H1 (cell line): Measurements from ENCODE around the gene SHC3. TPM values are rescaled to one million over a fixed set of nuclear protein-coding genes. Genes with fewer than 3 reads are reported as not detected.

ENCODE experiments used
- CTCF ChIA-PET: fragments of 300-600 bp; sonication (Branson Sonifier 250); formaldehyde crosslinking; loops from one replicate; lab custom pipeline; 2021; ENCODE audit not compliant: partially characterized antibody; lab: Charles Lee
- POLR2A ChIA-PET: fragments of 300-600 bp; sonication (Branson Sonifier 250); formaldehyde crosslinking; loops from one replicate; lab custom pipeline; 2021; ENCODE audit warnings: inconsistent platforms; ENCODE audit not compliant: partially characterized antibody; lab: Charles Lee
- DNase-seq, 2 experiments: peaks; one replicate each; pipeline versions ENCODE4 v3.0.0 to v3.0.0-alpha.2; 2010 to 2022; ENCODE audit warnings: low spot score in 2 of 2, low read depth in 1 of 2, mixed read lengths in 1 of 2
- FAIRE-seq: peaks from 2 replicates; lab custom pipeline; 2011; peaks lifted over from hg19 to GRCh38; lab: Jason Lieb, UNC
- H2AFZ ChIP-seq: 2 replicates; pipeline ENCODE4 v1.8.1; 2012; ENCODE audit warnings: low read length, inconsistent platforms
- H2AK5ac ChIP-seq: 2 replicates; pipeline ENCODE4 v1.6.1; 2013; ENCODE audit warnings: low read depth, low read length
- H2BK120ac ChIP-seq: replicated peaks from 2 replicates; pipeline ENCODE3; 2013; ENCODE audit warnings: low read depth, low read length, inconsistent platforms
- H2BK12ac ChIP-seq: 2 replicates; pipeline ENCODE4 v1.6.1; 2013; ENCODE audit warnings: low read depth, low read length
- H2BK15ac ChIP-seq: 2 replicates; pipeline ENCODE4 v1.6.1; 2013; ENCODE audit warnings: low read length
- H2BK20ac ChIP-seq: 2 replicates; pipeline ENCODE4 v1.6.1; 2013; ENCODE audit warnings: low read length
- H2BK5ac ChIP-seq: 2 replicates; pipeline ENCODE4 v1.6.1; 2013; ENCODE audit warnings: low read depth, low read length
- H3K14ac ChIP-seq: 2 replicates; pipeline ENCODE4 v1.6.1; 2013; ENCODE audit warnings: inconsistent platforms; ENCODE audit not compliant: insufficient read length
- H3K18ac ChIP-seq: 2 replicates; pipeline ENCODE4 v1.6.1; 2013; ENCODE audit warnings: low read length; ENCODE audit errors: extremely low read depth
- H3K23ac ChIP-seq: 2 replicates; pipeline ENCODE4 v1.6.1; 2013; ENCODE audit warnings: inconsistent platforms; ENCODE audit not compliant: insufficient read length
- H3K23me2 ChIP-seq: 2 replicates; pipeline ENCODE4 v1.6.1; 2013; ENCODE audit warnings: low read depth, low read length
- H3K27ac ChIP-seq: 2 replicates; pipeline ENCODE4 v1.6.1; 2011; ENCODE audit warnings: low read depth, low read length, inconsistent platforms
- H3K27me3 ChIP-seq, 4 experiments: replicated peaks in 1 of 4; 1 replicate in 1 of 4; 2 replicates in 3 of 4; pipeline versions ENCODE4 v1.6.1 to v1.8.1; 2011 to 2013; ENCODE audit warnings: low read length in 3 of 4, mild to moderate bottlenecking in 3 of 4, inconsistent platforms in 2 of 4, mixed read lengths in 2 of 4, moderate library complexity in 1 of 4; ENCODE audit not compliant: control insufficient read depth in 3 of 4, insufficient read depth in 3 of 4; ENCODE audit errors: extremely low read depth in 1 of 4
- H3K36me3 ChIP-seq, 4 experiments: 2 replicates each; pipeline versions ENCODE4 v1.6.1 to v1.8.1; 2011 to 2013; ENCODE audit warnings: mild to moderate bottlenecking in 4 of 4, low read length in 3 of 4, moderate library complexity in 2 of 4, control low read depth in 1 of 4, inconsistent platforms in 1 of 4; ENCODE audit not compliant: insufficient read depth in 4 of 4, control insufficient read depth in 2 of 4
- H3K4ac ChIP-seq: replicated peaks from 2 replicates; pipeline ENCODE3; 2013; ENCODE audit warnings: low read length, low read depth, mixed read lengths, inconsistent platforms; ENCODE audit not compliant: insufficient read length
- H3K4me1 ChIP-seq, 4 experiments: replicated peaks in 1 of 4; 1 replicate in 1 of 4; 2 replicates in 3 of 4; pipeline versions ENCODE4 v1.6.1 to v1.8.1; 2011 to 2013; ENCODE audit warnings: low read length in 3 of 4, inconsistent platforms in 2 of 4, mixed read lengths in 1 of 4; ENCODE audit not compliant: insufficient read depth in 4 of 4, control insufficient read depth in 3 of 4
- H3K4me2 ChIP-seq, 2 experiments: 2 replicates each; pipeline versions ENCODE4 v1.6.1 to v1.8.1; 2011 to 2013; ENCODE audit warnings: low read depth in 2 of 2, low read length in 2 of 2, control low read depth in 1 of 2, inconsistent platforms in 1 of 2, mild to moderate bottlenecking in 1 of 2; ENCODE audit not compliant: insufficient read depth in 1 of 2
- H3K4me3 ChIP-seq, 4 experiments: fragments of 200-600, 300-600 bp in 1 of 4; sonication (generic), shearing (Covaris generic), sonication (Bioruptor Twin) in 1 of 4; 2 replicates each; pipeline versions ENCODE4 v1.5.1 to v1.8.1; 2011 to 2016; ENCODE audit warnings: low read length in 4 of 4, low read depth in 3 of 4, control low read depth in 2 of 4, inconsistent platforms in 2 of 4, mild to moderate bottlenecking in 2 of 4, mixed read lengths in 1 of 4, moderate library complexity in 1 of 4; ENCODE audit not compliant: insufficient read depth in 2 of 4; ENCODE audit errors: extremely low read depth in 1 of 4
- H3K56ac ChIP-seq: replicated peaks from 2 replicates; pipeline ENCODE3; 2013; ENCODE audit warnings: low read depth, mild to moderate bottlenecking, mixed read lengths, low read length, inconsistent platforms; ENCODE audit not compliant: insufficient read length
- H3K79me1 ChIP-seq: 2 replicates; pipeline ENCODE4 v1.6.1; 2013; ENCODE audit warnings: low read depth, low read length, control low read depth
- H3K79me2 ChIP-seq, 2 experiments: 2 replicates each; pipeline versions ENCODE4 v1.6.1 to v1.8.1; 2012 to 2013; ENCODE audit warnings: low read length in 2 of 2, mild to moderate bottlenecking in 2 of 2, inconsistent platforms in 1 of 2; ENCODE audit not compliant: insufficient read depth in 2 of 2, control insufficient read depth in 1 of 2
- H3K9ac ChIP-seq, 4 experiments: replicated peaks in 1 of 4; 1 replicate in 1 of 4; 2 replicates in 3 of 4; pipeline versions ENCODE4 v1.6.1 to v1.8.1; 2011 to 2013; ENCODE audit warnings: low read depth in 3 of 4, low read length in 3 of 4, control low read depth in 2 of 4, mild to moderate bottlenecking in 2 of 4, moderate library complexity in 2 of 4, inconsistent platforms in 1 of 4; ENCODE audit errors: extremely low read depth in 1 of 4
- H3K9me3 ChIP-seq, 2 experiments: 2 replicates each; pipeline versions ENCODE4 v1.6.1 to v1.8.1; 2012 to 2013; ENCODE audit warnings: mild to moderate bottlenecking in 2 of 2, moderate library complexity in 2 of 2, control low read depth in 1 of 2, inconsistent platforms in 1 of 2, low read depth in 1 of 2, low read length in 1 of 2, mixed read lengths in 1 of 2; ENCODE audit not compliant: insufficient read depth in 2 of 2
- H4K20me1 ChIP-seq, 2 experiments: replicated peaks in 1 of 2; 2 replicates each; pipeline versions ENCODE3 to v1.8.1; 2011 to 2013; ENCODE audit warnings: inconsistent platforms in 2 of 2, low read length in 2 of 2, mild to moderate bottlenecking in 1 of 2; ENCODE audit not compliant: insufficient read depth in 2 of 2, control insufficient read depth in 1 of 2
- H4K5ac ChIP-seq: 2 replicates; pipeline ENCODE4 v1.6.1; 2013; ENCODE audit warnings: low read length, low read depth, mixed read lengths, inconsistent platforms; ENCODE audit not compliant: insufficient read length
- H4K8ac ChIP-seq: 2 replicates; pipeline ENCODE4 v1.8.0; 2013; ENCODE audit warnings: mild to moderate bottlenecking, moderate library complexity, low read length, inconsistent platforms; ENCODE audit not compliant: insufficient read depth; ENCODE audit errors: extremely low read depth
- H4K91ac ChIP-seq: replicated peaks from 2 replicates; pipeline ENCODE3; 2013; ENCODE audit warnings: low read length, mixed read lengths, inconsistent platforms; ENCODE audit not compliant: insufficient read length
- CHD2 ChIP-seq: IDR thresholded peaks from 2 replicates; pipeline ENCODE4 v1.6.1; 2012; ENCODE audit warnings: low read length, improper control_type of control experiment
- CTBP2 ChIP-seq: IDR thresholded peaks from 2 replicates; pipeline ENCODE4 v1.7.0; 2011; ENCODE audit warnings: borderline replicate concordance, mild to moderate bottlenecking, moderate library complexity, mixed read lengths, low read length; ENCODE audit not compliant: insufficient read depth, insufficient read length
- FOSL1 ChIP-seq: IDR thresholded peaks from 2 replicates; pipeline ENCODE4 v1.6.1; 2011; ENCODE audit warnings: mild to moderate bottlenecking, low read depth, low read length, moderate library complexity; ENCODE audit not compliant: insufficient read depth
- JUND ChIP-seq: IDR thresholded peaks from 2 replicates; pipeline ENCODE4 v1.6.1; 2011; ENCODE audit warnings: mild to moderate bottlenecking, improper control_type of control experiment, low read length
- MAFK ChIP-seq: IDR thresholded peaks from 2 replicates; pipeline ENCODE4 v1.6.1; 2012; ENCODE audit warnings: low read depth, mild to moderate bottlenecking, improper control_type of control experiment, low read length
- NANOG ChIP-seq: IDR thresholded peaks from 2 replicates; pipeline ENCODE4 v1.6.1; 2011; ENCODE audit warnings: low read length, low read depth, mild to moderate bottlenecking, inconsistent platforms; ENCODE audit not compliant: insufficient read depth, poor library complexity, severe bottlenecking
- RXRA ChIP-seq: IDR thresholded peaks from 2 replicates; pipeline ENCODE4 v1.6.1; 2011; ENCODE audit warnings: low read depth, mild to moderate bottlenecking, low read length, moderate library complexity; ENCODE audit not compliant: insufficient read depth
- polyA plus RNA-seq, 7 experiments: library from polyadenylated mRNA; depleted of rRNA in 3 of 7; stranded (reverse) in 5 of 7; unstranded in 2 of 7; fragments of >200 nt in 5 of 7; fragments of 200-250 nt in 2 of 7; gene quantifications; 1 replicate in 5 of 7; 2 replicates in 1 of 7; 4 replicates in 1 of 7; pipeline versions ENCODE4 v1.2.1 to v1.2.3, GENCODE V29; 2011 to 2013; ENCODE audit warnings: missing spikeins in 2 of 7, mixed read lengths in 2 of 7
- total RNA-seq: library from RNA; stranded (reverse); fragmentation: NEBNext Ultra II Directional; extraction: Animal tissue kit (Norgen Biotek cat#: 25700); gene quantifications from 2 replicates; pipeline ENCODE4 v1.2.1, GENCODE V29; 2021

The SHC3 gene
- total and polyA plus RNA-seq, 2 of the 8 experiments (the other 6 are each of a cell fraction or from before 2014, with no cell fraction given) = 1.4 to 7.1 TPM

- no peak overlapping the region for H4K91ac ChIP-seq
- H4K5ac ChIP-seq = no peak overlapping the region
- no peak overlapping the region for H3K4me2 ChIP-seq
- H3K4me3 ChIP-seq = no peak overlapping the region
- no peak overlapping the region for H3K23ac ChIP-seq
- H3K9ac ChIP-seq = no peak overlapping the region
- no peak overlapping the region for H2BK5ac ChIP-seq
- H3K36me3 ChIP-seq = no peaks in the 10 kb centered on the region
- H4K20me1 ChIP-seq = no peaks in the 10 kb centered on the region
- H3K27me3 ChIP-seq = no peaks in the 10 kb centered on the region
- CTCF ChIA-PET = no interaction called here
- no peaks in the 10 kb centered on the region for H3K9me3 ChIP-seq
- H4K8ac ChIP-seq = no peak overlapping the region
- DNase-seq = no peak
- no peak overlapping the region for H2BK12ac ChIP-seq
- peaks cover 0 to 3% (median 0%) of the 10 kb centered on the region in 4 experiments; a peak in 1 of 7 replicates for H3K4me1 ChIP-seq
- no peak overlapping the region for H2AFZ ChIP-seq
- no peaks in the 10 kb centered on the region for H3K23me2 ChIP-seq
- 0 out of 2 replicates have a peak, but pooled peaks cover 2% of the 10 kb centered on the region for H3K79me1 ChIP-seq
- H2BK120ac ChIP-seq = no peak overlapping the region
- H3K27ac ChIP-seq = no peak overlapping the region
- H3K79me2 ChIP-seq = no peaks in the 10 kb centered on the region
- no peak overlapping the region for H2BK20ac ChIP-seq
- TF ChIP-seq MAFK = no peak
- no peak for TF ChIP-seq CHD2
- TF ChIP-seq FOSL1 = no peak
- TF ChIP-seq JUND = no peak
- no peak for TF ChIP-seq CTBP2
- no peak for TF ChIP-seq RXRA
- TF ChIP-seq NANOG = no peak
- H3K4ac ChIP-seq = no peak overlapping the region
- H2AK5ac ChIP-seq = no peak overlapping the region
- POLR2A ChIA-PET = no interaction called here
- H2BK15ac ChIP-seq = no peak overlapping the region
- H3K56ac ChIP-seq = no peak overlapping the region
- no peak overlapping the region for H3K14ac ChIP-seq
- FAIRE-seq = no peak
- no peak overlapping the region for H3K18ac ChIP-seq
Observed at GRCh38 chr9:89165341-89165740, 13.3 kb downstream of the SHC3 start.
